CD14-positive monocyte (primary cell): ENCODE data around the gene FKBP1A. TPM values are rescaled to one million over a fixed set of nuclear protein-coding genes. Genes with fewer than 3 reads are reported as not detected.

Experiments
- DNase-seq, 3 donors: peaks; one replicate each; pipeline ENCODE4 v3.0.0-alpha.2; 2011 to 2022
- H2AFZ ChIP-seq: 2 replicates; pipeline ENCODE4 v1.6.0; 2012; ENCODE audit warnings: mild to moderate bottlenecking, low read depth, low read length, inconsistent platforms; ENCODE audit not compliant: insufficient read depth, poor library complexity, severe bottlenecking
- H3K27ac ChIP-seq, 2 donors: 1 replicate in 1 of 2; 2 replicates in 1 of 2; pipeline ENCODE4 v1.5.1; 2012 to 2013; ENCODE audit warnings: low read length in 2 of 2, control low read depth in 1 of 2, inconsistent platforms in 1 of 2, low read depth in 1 of 2, mild to moderate bottlenecking in 1 of 2
- H3K27me3 ChIP-seq, 2 donors: one replicate each; pipeline versions ENCODE4 v1.6.0 to v1.6.1; 2011 to 2013; ENCODE audit warnings: low read length in 2 of 2; ENCODE audit not compliant: control insufficient read depth in 2 of 2, insufficient read depth in 2 of 2
- H3K36me3 ChIP-seq, 2 donors: replicated peaks in 1 of 2; 1 replicate in 1 of 2; 2 replicates in 1 of 2; pipeline versions ENCODE4 v1.5.1 to v1.6.1; 2012 to 2013; ENCODE audit warnings: low read length in 2 of 2, control low read depth in 1 of 2, inconsistent platforms in 1 of 2, mild to moderate bottlenecking in 1 of 2; ENCODE audit not compliant: insufficient read depth in 2 of 2, control insufficient read depth in 1 of 2
- H3K4me1 ChIP-seq, 2 donors: 1 replicate in 1 of 2; 2 replicates in 1 of 2; pipeline versions ENCODE4 v1.5.1 to v1.6.1; 2012 to 2013; ENCODE audit warnings: low read length in 2 of 2, control low read depth in 1 of 2, inconsistent platforms in 1 of 2, mild to moderate bottlenecking in 1 of 2, moderate library complexity in 1 of 2; ENCODE audit not compliant: insufficient read depth in 2 of 2, control insufficient read depth in 1 of 2
- H3K4me2 ChIP-seq: replicated peaks from 2 replicates; pipeline ENCODE3; 2012; ENCODE audit warnings: low read length, moderate library complexity, mild to moderate bottlenecking; ENCODE audit not compliant: poor library complexity, severe bottlenecking; ENCODE audit errors: extremely low read depth
- H3K4me3 ChIP-seq, 3 experiments: fragments of 200-600 bp in 1 of 3; sonication (generic) in 1 of 3; replicated peaks in 1 of 3; 1 replicate in 2 of 3; 2 replicates in 1 of 3; pipeline ENCODE4 v1.5.1; 2011 to 2013; ENCODE audit warnings: low read length in 3 of 3, mild to moderate bottlenecking in 3 of 3, control low read depth in 2 of 3, low read depth in 2 of 3, inconsistent platforms in 1 of 3, moderate library complexity in 1 of 3
- H3K79me2 ChIP-seq: 2 replicates; pipeline ENCODE4 v1.6.0; 2012; ENCODE audit warnings: mild to moderate bottlenecking, control low read depth, inconsistent platforms, low read length, moderate library complexity; ENCODE audit not compliant: insufficient read depth
- H3K9ac ChIP-seq: 2 replicates; pipeline ENCODE4 v1.6.0; 2017; ENCODE audit warnings: low read length, mild to moderate bottlenecking; ENCODE audit not compliant: insufficient read depth, poor library complexity, severe bottlenecking
- H3K9me3 ChIP-seq, 2 donors: replicated peaks in 1 of 2; 1 replicate in 1 of 2; 2 replicates in 1 of 2; pipeline versions ENCODE4 v1.5.1 to v1.6.1; 2012 to 2013; ENCODE audit warnings: low read length in 2 of 2, control low read depth in 1 of 2; ENCODE audit not compliant: control insufficient read depth in 1 of 2, insufficient read depth in 1 of 2
- H4K20me1 ChIP-seq: 2 replicates; pipeline ENCODE4 v1.6.0; 2012; ENCODE audit warnings: mild to moderate bottlenecking, low read length, control low read depth, moderate library complexity; ENCODE audit not compliant: insufficient read depth
- H3K27ac Mint-ChIP-seq, 7 donors: one replicate each; pipeline ENCODE4 v1.8.0; 2020; ENCODE audit warnings: mild to moderate bottlenecking in 7 of 7, mixed read lengths in 7 of 7, moderate library complexity in 6 of 7, inconsistent platforms in 2 of 7
- H3K27me3 Mint-ChIP-seq, 3 donors: one replicate each; pipeline ENCODE4 v1.8.0; 2021 to 2022; ENCODE audit warnings: low read depth in 3 of 3, mild to moderate bottlenecking in 3 of 3, mixed read lengths in 3 of 3, moderate library complexity in 3 of 3, inconsistent platforms in 1 of 3
- H3K36me3 Mint-ChIP-seq, 2 donors: one replicate each; pipeline ENCODE4 v1.8.0; 2020; ENCODE audit warnings: mixed read lengths in 2 of 2, inconsistent platforms in 1 of 2, mild to moderate bottlenecking in 1 of 2
- H3K4me1 Mint-ChIP-seq: one replicate; pipeline ENCODE4 v1.8.0; 2020; ENCODE audit warnings: mild to moderate bottlenecking, mixed read lengths
- H3K4me3 Mint-ChIP-seq, 2 donors: one replicate each; pipeline ENCODE4 v1.8.0; 2020; ENCODE audit warnings: mild to moderate bottlenecking in 2 of 2, mixed read lengths in 2 of 2, moderate library complexity in 1 of 2
- H3K9me3 Mint-ChIP-seq, 7 donors: one replicate each; pipeline ENCODE4 v1.8.0; 2020 to 2022; ENCODE audit warnings: mixed read lengths in 7 of 7, mild to moderate bottlenecking in 6 of 7, moderate library complexity in 6 of 7, inconsistent platforms in 2 of 7
- CTCF ChIP-seq: fragments of 200-600 bp; IDR thresholded peaks from one replicate; pipeline ENCODE4 v1.8.0; 2022; ENCODE audit warnings: antibody characterized with exemption, mild to moderate bottlenecking
- WGBS: methylation state at CpG from one replicate; pipeline ENCODE4 v1.1.5; 2013; ENCODE audit warnings: missing lambda C conversion rate; ENCODE audit not compliant: insufficient coverage; 5-methylcytosine and 5-hydroxymethylcytosine counted together
- intact Hi-C, 2 donors: fragments of 100-400 bp; cut with micrococcal nuclease; formaldehyde crosslinking; loops; one replicate each; pipeline versions ENCODE4 v1.15.0 to v1.15.1; 2023
- polyA plus RNA-seq, 3 donors: library from polyadenylated mRNA; depleted of rRNA in 1 of 3; unstranded in 2 of 3; stranded (reverse) in 1 of 3; fragments of 300-500 nt in 2 of 3; fragments of >200 nt in 1 of 3; fragmentation: Illumina TruSeq in 2 of 3; gene quantifications; 1 replicate in 2 of 3; 2 replicates in 1 of 3; pipeline ENCODE4 v1.2.3, GENCODE V29; 2012 to 2021

The FKBP1A gene
- polyA plus RNA-seq, 3 donors, result 155 to 268 (median 194) TPM

- peak overlapping the region in 1 of 2 donors; percentile 58 for H3K4me3 Mint-ChIP-seq
- Histone ChIP-seq H3K27me3 (no peaks in the 10 kb centered on the region), H3K27ac (peak overlapping the region in 1 of 2 donors; percentile 83), H3K9me3 (no peaks in the 10 kb centered on the region), H2AFZ (no peak overlapping the region), H3K4me1 (peaks cover 73 to 85% of the 10 kb centered on the region in 2 donors), H3K4me2 (peak overlapping the region; percentile 35), H3K4me3 (peak overlapping the region in 1 of 3 experiments; percentile 7), H3K79me2 (peaks cover 91% of the 10 kb centered on the region), H4K20me1 (peaks cover 98% of the 10 kb centered on the region), H3K9ac (no peak overlapping the region), H3K36me3 (peaks cover 14 to 35% of the 10 kb centered on the region in 2 donors)
- peaks cover 0 to 2% (median under 1%) of the 10 kb centered on the region in 3 donors for H3K27me3 Mint-ChIP-seq
- TF ChIP-seq CTCF, result no peak
- H3K27ac Mint-ChIP-seq, result peak overlapping the region in 5 of 7 donors; percentile 20 to 97 (median 60)
- H3K9me3 Mint-ChIP-seq, result no peaks in the 10 kb centered on the region
- 82% methylated on average over 2 of the region's 6 CpGs for WGBS
- H3K4me1 Mint-ChIP-seq, result peaks cover 95% of the 10 kb centered on the region
- H3K36me3 Mint-ChIP-seq, result peaks cover 27 to 62% of the 10 kb centered on the region in 2 donors
- intact Hi-C loops, result loop anchor here (5.0 kb wide), 1 partner anchor 51 kb away; the partner anchor contains the start of gene SDCBP2 (in 2 of the 2)
- no peak for DNase-seq
These were observed 14.1 kb downstream of the FKBP1A start for GRCh38 chr20:1378735-1379125.

GRCh38 chr20:1377984-1378734 is 14.7 kb downstream of the FKBP1A start:
- H3K36me3 ChIP-seq, result peaks cover 20 to 35% of the 10 kb centered on the region in 2 donors
- H3K9ac ChIP-seq, result no peak overlapping the region
- H3K4me2 ChIP-seq, result peak overlapping the region; percentile 49
- peaks cover 0 to 2% (median 2%) of the 10 kb centered on the region in 3 donors for H3K27me3 Mint-ChIP-seq
- no peaks in the 10 kb centered on the region for H3K9me3 ChIP-seq
- DNase-seq, result no peak
- H3K4me3 Mint-ChIP-seq, result no peak overlapping the region
- H3K4me1 ChIP-seq, result peaks cover 73 to 85% of the 10 kb centered on the region in 2 donors
- H3K79me2 ChIP-seq, result peaks cover 91% of the 10 kb centered on the region
- peak overlapping the region in 1 of 3 experiments; percentile 46 for H3K4me3 ChIP-seq
- no peaks in the 10 kb centered on the region for H3K9me3 Mint-ChIP-seq
- peaks cover 29 to 62% of the 10 kb centered on the region in 2 donors for H3K36me3 Mint-ChIP-seq
- H3K27ac ChIP-seq, result peak overlapping the region; percentile 71 to 83
- H4K20me1 ChIP-seq, result peaks cover 98% of the 10 kb centered on the region
- H3K27me3 ChIP-seq, result no peaks in the 10 kb centered on the region
- no peak for TF ChIP-seq CTCF
- H3K4me1 Mint-ChIP-seq, result peaks cover 92% of the 10 kb centered on the region
- H2AFZ ChIP-seq, result no peak overlapping the region
- WGBS, result 80% methylated on average over 1 of the region's 6 CpGs
- intact Hi-C loops, result loop anchor here (2.0 to 5.0 kb wide), 3 partner anchors 15 to 57 kb away; partner anchors contain the start of genes SDCBP2 (in 2 of the 2) and FKBP1A (in 1 of the 2)
- H3K27ac Mint-ChIP-seq, result peak overlapping the region; percentile 69 to 97 (median 94)
